HepG2 (cell line): Measurements from ENCODE around the gene ADIPOR2. TPM values are rescaled to one million over a fixed set of nuclear protein-coding genes. Genes with fewer than 3 reads are reported as not detected.
A peak's percentile ranks its signal among the peaks of the same experiment; 100 is the strongest.

Experiments
- ARNT2 ChIP-seq: sonication (generic); formaldehyde crosslinking; IDR thresholded peaks from 2 replicates; pipeline ENCODE4 v1.8.0; 2022; ENCODE audit warnings: mild to moderate bottlenecking, low read depth, missing genetic modification reagents, moderate library complexity
- CHCHD3 ChIP-seq: sonication (generic); formaldehyde crosslinking; IDR thresholded peaks from 2 replicates; pipeline ENCODE4 v1.8.0; 2022; ENCODE audit warnings: mild to moderate bottlenecking, missing genetic modification reagents, moderate library complexity
- ELF1 ChIP-seq: sonication (generic); formaldehyde crosslinking; IDR thresholded peaks from 2 replicates; pipeline ENCODE4 v1.4.0; 2020; ENCODE audit warnings: missing genetic modification reagents
- FOXA3 ChIP-seq: IDR thresholded peaks from 2 replicates; pipeline ENCODE4 v1.6.1; 2016; ENCODE audit warnings: missing genetic modification reagents, missing compliant biosample characterization
- GABPA ChIP-seq, 2 experiments: IDR thresholded peaks; 2 replicates each; pipeline ENCODE4 v1.6.1; 2011 to 2016; ENCODE audit warnings: low read depth in 2 of 2, low read length in 1 of 2, missing biosample characterization in 1 of 2, missing genetic modification characterization in 1 of 2
- GABPB1 ChIP-seq: IDR thresholded peaks from 2 replicates; pipeline ENCODE4 v1.6.1; 2016; ENCODE audit warnings: mild to moderate bottlenecking, missing genetic modification reagents, moderate library complexity, missing compliant biosample characterization
- MIXL1 ChIP-seq: IDR thresholded peaks from 2 replicates; pipeline ENCODE4 v1.6.1; 2016
- MYPOP ChIP-seq: sonication (generic); formaldehyde crosslinking; IDR thresholded peaks from 2 replicates; pipeline ENCODE4 v1.8.1; 2023; ENCODE audit warnings: mild to moderate bottlenecking, moderate library complexity, missing genetic modification reagents
- NFRKB ChIP-seq: fragments of 450-650 bp; IDR thresholded peaks from 2 replicates; pipeline ENCODE4 v1.6.1; 2017
- RXRB ChIP-seq: IDR thresholded peaks from 2 replicates; pipeline ENCODE4 v1.6.1; 2016; ENCODE audit warnings: borderline replicate concordance, missing genetic modification reagents, missing compliant biosample characterization
- SYNCRIP ChIP-seq: fragments of 200-400 bp; formaldehyde crosslinking; IDR thresholded peaks from 2 replicates; pipeline ENCODE4 v1.6.1; 2018; ENCODE audit warnings: mild to moderate bottlenecking, low read depth, low read length; ENCODE audit not compliant: insufficient read depth
- TGIF2 ChIP-seq: IDR thresholded peaks from 2 replicates; pipeline ENCODE4 v1.6.1; 2016; ENCODE audit warnings: control low read depth, missing compliant biosample characterization
- ZBTB25 ChIP-seq: IDR thresholded peaks from 2 replicates; pipeline ENCODE4 v1.6.1; 2018; ENCODE audit warnings: missing genetic modification reagents
- ZFP41 ChIP-seq: sonication (generic); formaldehyde crosslinking; IDR thresholded peaks from 2 replicates; pipeline ENCODE4 v1.4.0; 2020; ENCODE audit warnings: mild to moderate bottlenecking, missing genetic modification reagents, borderline replicate concordance
- ZNF232 ChIP-seq: sonication (generic); formaldehyde crosslinking; IDR thresholded peaks from 2 replicates; pipeline ENCODE4 v1.4.0; 2020; ENCODE audit warnings: missing genetic modification reagents, borderline replicate concordance
- ZNF343 ChIP-seq: sonication (generic); formaldehyde crosslinking; IDR thresholded peaks from 2 replicates; pipeline ENCODE4 v1.4.0; 2020; ENCODE audit warnings: mild to moderate bottlenecking, missing genetic modification reagents
- ZNF567 ChIP-seq: sonication (generic); formaldehyde crosslinking; IDR thresholded peaks from 2 replicates; pipeline ENCODE4 v1.8.1; 2023; ENCODE audit warnings: mild to moderate bottlenecking, missing genetic modification reagents, borderline replicate concordance
- ZNF629 ChIP-seq: sonication (generic); formaldehyde crosslinking; conservative IDR thresholded peaks from 2 replicates; pipeline ENCODE4 v1.5.0; 2020; ENCODE audit warnings: missing genetic modification reagents
- ZNF678 ChIP-seq: sonication (generic); formaldehyde crosslinking; IDR thresholded peaks from 2 replicates; pipeline ENCODE4 v1.4.0; 2020; ENCODE audit warnings: mild to moderate bottlenecking, missing genetic modification reagents
- ZNF792 ChIP-seq: IDR thresholded peaks from 2 replicates; pipeline ENCODE4 v1.6.1; 2016
- polyA plus RNA-seq, 8 experiments: library from polyadenylated mRNA; depleted of rRNA in 3 of 8; stranded (reverse) in 7 of 8; unstranded in 1 of 8; fragments of >200 nt; fragmentation: Illumina TruSeq in 4 of 8; extraction: Trizol in 4 of 8; gene quantifications; 2 replicates each; pipeline versions ENCODE4 v1.2.1 to v1.2.3, GENCODE V29; 2011 to 2016; ENCODE audit warnings: low read depth in 4 of 8, missing spikeins in 1 of 8, mixed read lengths in 1 of 8; ENCODE audit not compliant: insufficient read depth in 1 of 8
- total RNA-seq, 5 experiments: library from RNA; depleted of rRNA; stranded (reverse); fragments of >200 nt; fragmentation: Illumina TruSeq; extraction: Trizol; gene quantifications; 2 replicates each; pipeline ENCODE4 v1.2.3, GENCODE V29; 2016; ENCODE audit warnings: low read depth in 1 of 5
- TF ChIP-seq, protein P1 (sequence below): sonication (generic); formaldehyde crosslinking; IDR thresholded peaks from 2 replicates; pipeline ENCODE4 v1.8.0; 2022; ENCODE audit warnings: missing genetic modification reagents, low read depth, mild to moderate bottlenecking, borderline replicate concordance
- TF ChIP-seq, protein P2 (sequence below), 2 experiments: sonication (generic) in 1 of 2; formaldehyde crosslinking in 1 of 2; IDR thresholded peaks; 2 replicates each; pipeline versions ENCODE4 v1.5.1 to v1.6.1; 2011 to 2020; ENCODE audit warnings: borderline replicate concordance in 1 of 2, low read depth in 1 of 2, low read length in 1 of 2, mild to moderate bottlenecking in 1 of 2, missing genetic modification reagents in 1 of 2, moderate library complexity in 1 of 2
- TF ChIP-seq, protein P3 (sequence below): sonication (generic); formaldehyde crosslinking; IDR thresholded peaks from 2 replicates; pipeline ENCODE4 v1.4.0; 2020; ENCODE audit warnings: missing genetic modification reagents, borderline replicate concordance
- TF ChIP-seq, protein P4 (sequence below): sonication (generic); IDR thresholded peaks from 2 replicates; pipeline ENCODE4 v1.6.1; 2016; ENCODE audit warnings: low read depth, borderline replicate concordance

The ADIPOR2 gene
- total and polyA plus RNA-seq, 2 of the 13 experiments (the other 11 are each of a cell fraction or from before 2014, with no cell fraction given) = 35.2 to 52.2 TPM

DNA sequence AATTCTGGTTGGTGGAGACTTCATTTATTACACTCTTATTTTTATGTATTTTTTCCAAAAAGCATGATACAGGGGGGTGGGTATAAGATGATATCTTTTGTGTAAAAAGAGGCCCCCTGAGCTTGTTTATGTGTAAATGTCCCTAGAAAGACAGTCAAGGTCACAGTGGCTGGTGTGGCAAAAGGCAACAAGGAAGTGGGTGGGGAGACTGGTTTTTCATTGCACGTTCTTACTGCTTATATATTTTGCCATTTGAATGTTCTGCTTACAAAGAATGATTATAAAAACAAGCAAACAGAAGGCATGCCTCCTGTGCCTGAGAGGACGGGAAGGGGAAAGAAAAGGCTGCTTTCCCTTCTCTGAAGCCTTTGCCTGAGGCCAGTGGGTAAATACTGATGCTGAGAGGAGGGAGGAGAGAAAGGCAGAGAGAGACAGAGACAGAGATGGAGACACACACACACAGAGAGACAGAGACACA, 24.1 kb upstream of the ADIPOR2 start (continued):
- TF ChIP-seq, protein P1, sequence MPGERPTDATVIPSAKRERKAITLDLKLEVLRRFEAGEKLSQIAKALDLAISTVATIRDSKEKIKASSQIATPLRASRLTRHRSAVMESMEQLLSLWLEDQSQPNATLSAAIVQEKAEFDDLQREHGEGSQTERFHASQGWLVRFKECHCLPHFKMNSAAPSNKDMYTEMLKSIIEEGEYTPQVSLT = no peak
- TF ChIP-seq, protein P2, sequence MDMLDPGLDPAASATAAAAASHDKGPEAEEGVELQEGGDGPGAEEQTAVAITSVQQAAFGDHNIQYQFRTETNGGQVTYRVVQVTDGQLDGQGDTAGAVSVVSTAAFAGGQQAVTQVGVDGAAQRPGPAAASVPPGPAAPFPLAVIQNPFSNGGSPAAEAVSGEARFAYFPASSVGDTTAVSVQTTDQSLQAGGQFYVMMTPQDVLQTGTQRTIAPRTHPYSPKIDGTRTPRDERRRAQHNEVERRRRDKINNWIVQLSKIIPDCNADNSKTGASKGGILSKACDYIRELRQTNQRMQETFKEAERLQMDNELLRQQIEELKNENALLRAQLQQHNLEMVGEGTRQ (IDR thresholded peaks at IDR 0.05; ENCODE audit: low read depth, low read length) = no peak
- TF ChIP-seq, protein P2 (CRISPR knock-in tag; IDR thresholded peaks at IDR 0.05; ENCODE audit: borderline replicate concordance) = no peak
- peak; percentile 76 for TF ChIP-seq ELF1 (CRISPR knock-in tag)
- TF ChIP-seq, protein P3, sequence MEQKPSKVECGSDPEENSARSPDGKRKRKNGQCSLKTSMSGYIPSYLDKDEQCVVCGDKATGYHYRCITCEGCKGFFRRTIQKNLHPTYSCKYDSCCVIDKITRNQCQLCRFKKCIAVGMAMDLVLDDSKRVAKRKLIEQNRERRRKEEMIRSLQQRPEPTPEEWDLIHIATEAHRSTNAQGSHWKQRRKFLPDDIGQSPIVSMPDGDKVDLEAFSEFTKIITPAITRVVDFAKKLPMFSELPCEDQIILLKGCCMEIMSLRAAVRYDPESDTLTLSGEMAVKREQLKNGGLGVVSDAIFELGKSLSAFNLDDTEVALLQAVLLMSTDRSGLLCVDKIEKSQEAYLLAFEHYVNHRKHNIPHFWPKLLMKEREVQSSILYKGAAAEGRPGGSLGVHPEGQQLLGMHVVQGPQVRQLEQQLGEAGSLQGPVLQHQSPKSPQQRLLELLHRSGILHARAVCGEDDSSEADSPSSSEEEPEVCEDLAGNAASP (CRISPR knock-in tag) = peak; percentile 80; the same call in 1 of the 2 replicates
- TF ChIP-seq, protein P4, sequence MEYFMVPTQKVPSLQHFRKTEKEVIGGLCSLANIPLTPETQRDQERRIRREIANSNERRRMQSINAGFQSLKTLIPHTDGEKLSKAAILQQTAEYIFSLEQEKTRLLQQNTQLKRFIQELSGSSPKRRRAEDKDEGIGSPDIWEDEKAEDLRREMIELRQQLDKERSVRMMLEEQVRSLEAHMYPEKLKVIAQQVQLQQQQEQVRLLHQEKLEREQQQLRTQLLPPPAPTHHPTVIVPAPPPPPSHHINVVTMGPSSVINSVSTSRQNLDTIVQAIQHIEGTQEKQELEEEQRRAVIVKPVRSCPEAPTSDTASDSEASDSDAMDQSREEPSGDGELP = no peak
- no peak for TF ChIP-seq ZNF232 (CRISPR knock-in tag)
- peak; percentile 90 for TF ChIP-seq RXRB (CRISPR knock-in tag)
- TF ChIP-seq SYNCRIP = no peak
- TF ChIP-seq ARNT2 (CRISPR knock-in tag) = 0 out of 2 replicates have a peak, but pooled peaks have one; percentile 28
- TF ChIP-seq GABPA (IDR thresholded peaks at IDR 0.05; ENCODE audit: low read depth, low read length) = no peak
- no peak for TF ChIP-seq GABPA (CRISPR knock-in tag; IDR thresholded peaks at IDR 0.05; ENCODE audit: low read depth)
- no peak for TF ChIP-seq TGIF2 (CRISPR knock-in tag)
- no peak for TF ChIP-seq ZFP41 (CRISPR knock-in tag)
- no peak for TF ChIP-seq CHCHD3 (CRISPR knock-in tag)
- no peak for TF ChIP-seq ZNF629 (CRISPR knock-in tag)
- no peak for TF ChIP-seq ZNF678 (CRISPR knock-in tag)
- 0 out of 2 replicates have a peak, but pooled peaks have one; percentile 21 for TF ChIP-seq ZNF567 (CRISPR knock-in tag)
- TF ChIP-seq ZNF792 (CRISPR knock-in tag) = no peak
- no peak for TF ChIP-seq ZBTB25 (CRISPR knock-in tag)
- no peak for TF ChIP-seq ZNF343 (CRISPR knock-in tag)
- peak; percentile 83 for TF ChIP-seq FOXA3
- TF ChIP-seq NFRKB = no peak
- TF ChIP-seq MYPOP (CRISPR knock-in tag) = no peak
- no peak for TF ChIP-seq GABPB1 (CRISPR knock-in tag)
- no peak for TF ChIP-seq MIXL1 (CRISPR knock-in tag)
